ENCODE results near the gene SDF2.

The SDF2 gene

GRCh38 chr17:28615260-28615940 lies 46.3 kb downstream of the SDF2 start:
- no CpG with 5 or more reads among the region's 4 CpGs for WGBS (ENCODE audit: extremely low coverage, insufficient coverage, insufficient read length)
- Histone ChIP-seq H3K9ac (ENCODE audit: low read length) (no peak overlapping the region), H2BK5ac (ENCODE audit: low read depth, low read length, poor library complexity) (no peak overlapping the region), H3K36me3 (ENCODE audit: control insufficient read depth in 1 of 2, insufficient read depth in 2 of 2, low read length in 2 of 2) (peaks cover 54 to 73% of the 10 kb centered on the region in 2 experiments), H2AFZ (ENCODE audit: insufficient read depth, low read length, poor library complexity) (no peak overlapping the region), H3K23ac (ENCODE audit: low read length) (no peak overlapping the region), H3K4ac (ENCODE audit: low read depth, low read length) (no peak overlapping the region), H3K27ac (ENCODE audit: low read depth, low read length) (no peak overlapping the region), H4K12ac (ENCODE audit: low read depth, low read length) (no peak overlapping the region), H3K79me2 (ENCODE audit: control insufficient read depth, insufficient read depth, low read length, poor library complexity) (no peaks in the 10 kb centered on the region), H3K4me1 (ENCODE audit: control insufficient read depth in 1 of 2, insufficient read depth in 2 of 2, low read length in 2 of 2) (no peaks in the 10 kb centered on the region), H4K8ac (ENCODE audit: low read depth, low read length) (no peak overlapping the region), H3K27me3 (ENCODE audit: insufficient read depth, low read length) (no peaks in the 10 kb centered on the region), H3K9me3 (ENCODE audit: insufficient read depth, low read depth, low read length) (no peaks in the 10 kb centered on the region), H2BK120ac (ENCODE audit: insufficient read depth, low read length, poor library complexity) (no peak overlapping the region), H3K79me1 (ENCODE audit: low read length) (no peaks in the 10 kb centered on the region), H3K4me2 (ENCODE audit: low read length) (no peak overlapping the region), H2AK5ac (ENCODE audit: low read length) (no peak overlapping the region), H3K18ac (ENCODE audit: low read length) (no peak overlapping the region), H3K14ac (ENCODE audit: low read length) (no peak overlapping the region), H3K4me3 (ENCODE audit: low read depth, low read length) (no peak overlapping the region), H4K91ac (ENCODE audit: low read depth, low read length) (no peak overlapping the region), H2BK12ac (ENCODE audit: low read length) (no peak overlapping the region)
- no peak for DNase-seq

- H2AK5ac ChIP-seq (ENCODE audit: low read length): no peak within 1 kb of the TSS
- H3K4ac ChIP-seq (ENCODE audit: low read depth, low read length): no peak within 1 kb of the TSS
- peak within 1 kb of the TSS; percentile 9 for H3K4me3 ChIP-seq (ENCODE audit: low read depth, low read length)
- H3K9ac ChIP-seq (ENCODE audit: low read length): no peak within 1 kb of the TSS
- no peaks in the 10 kb centered on the region for H3K79me1 ChIP-seq (ENCODE audit: low read length)
- H4K12ac ChIP-seq (ENCODE audit: low read depth, low read length): no peak within 1 kb of the TSS
- DNase-seq: no peak
- WGBS (ENCODE audit: extremely low coverage, insufficient coverage, insufficient read length): no CpG with 5 or more reads among the region's 5 CpGs
- no peaks in the 10 kb centered on the region for H3K79me2 ChIP-seq (ENCODE audit: control insufficient read depth, insufficient read depth, low read length, poor library complexity)
- H3K14ac ChIP-seq (ENCODE audit: low read length): no peak within 1 kb of the TSS
- no peak within 1 kb of the TSS for H3K4me2 ChIP-seq (ENCODE audit: low read length)
- no peaks in the 10 kb centered on the region for H3K4me1 ChIP-seq (ENCODE audit: control insufficient read depth in 1 of 2, insufficient read depth in 2 of 2, low read length in 2 of 2)
- H4K8ac ChIP-seq (ENCODE audit: low read depth, low read length): no peak within 1 kb of the TSS
- H2BK5ac ChIP-seq (ENCODE audit: low read depth, low read length, poor library complexity): no peak within 1 kb of the TSS
- no peak within 1 kb of the TSS for H4K91ac ChIP-seq (ENCODE audit: low read depth, low read length)
- H3K27ac ChIP-seq (ENCODE audit: low read depth, low read length): no peak within 1 kb of the TSS
- H3K23ac ChIP-seq (ENCODE audit: low read length): no peak within 1 kb of the TSS
- no peak within 1 kb of the TSS for H2AFZ ChIP-seq (ENCODE audit: insufficient read depth, low read length, poor library complexity)
- no peak within 1 kb of the TSS for H2BK120ac ChIP-seq (ENCODE audit: insufficient read depth, low read length, poor library complexity)
- H2BK12ac ChIP-seq (ENCODE audit: low read length): no peak within 1 kb of the TSS
- no peaks in the 10 kb centered on the region for H3K27me3 ChIP-seq (ENCODE audit: insufficient read depth, low read length)
- H3K18ac ChIP-seq (ENCODE audit: low read length): no peak within 1 kb of the TSS
- H3K9me3 ChIP-seq (ENCODE audit: insufficient read depth, low read depth, low read length): no peaks in the 10 kb centered on the region
- peaks cover 47 to 65% of the 10 kb centered on the region in 2 experiments for H3K36me3 ChIP-seq (ENCODE audit: control insufficient read depth in 1 of 2, insufficient read depth in 2 of 2, low read length in 2 of 2)
Measured at GRCh38 chr17:28613931-28614381, 47.8 kb downstream of the SDF2 start, which contains the start of gene RSKR. Gene RSKR (minus strand): TSS chr17:28614185. CDS start chr17:28614161, 24 bp downstream.

- H3K9me3 ChIP-seq (ENCODE audit: insufficient read depth, low read depth, low read length): no peaks in the 10 kb centered on the region
- WGBS (ENCODE audit: extremely low coverage, insufficient coverage, insufficient read length): no CpG with 5 or more reads among the region's 6 CpGs
Measured at GRCh38 chr17:28612936-28613872, 48.5 kb downstream of the SDF2 start.

GRCh38 chr17:28612531-28612930 lies 49.2 kb downstream of the SDF2 start:
- DNase-seq: no peak
- H2AFZ ChIP-seq (ENCODE audit: insufficient read depth, low read length, poor library complexity): no peak overlapping the region
- WGBS (ENCODE audit: extremely low coverage, insufficient coverage, insufficient read length): no CpG with 5 or more reads among the region's 2 CpGs

More at GRCh38 chr17:28612936-28613872, 48.5 kb downstream of the SDF2 start:
- Histone ChIP-seq H4K8ac (ENCODE audit: low read depth, low read length) (no peak overlapping the region), H3K36me3 (ENCODE audit: control insufficient read depth in 1 of 2, insufficient read depth in 2 of 2, low read length in 2 of 2) (peaks cover 43 to 61% of the 10 kb centered on the region in 2 experiments), H3K4ac (ENCODE audit: low read depth, low read length) (no peak overlapping the region), H3K14ac (ENCODE audit: low read length) (no peak overlapping the region), H3K23ac (ENCODE audit: low read length) (no peak overlapping the region), H2BK5ac (ENCODE audit: low read depth, low read length, poor library complexity) (no peak overlapping the region), H4K91ac (ENCODE audit: low read depth, low read length) (no peak overlapping the region), H3K4me2 (ENCODE audit: low read length) (no peak overlapping the region), H3K4me1 (ENCODE audit: control insufficient read depth in 1 of 2, insufficient read depth in 2 of 2, low read length in 2 of 2) (no peaks in the 10 kb centered on the region), H3K27ac (ENCODE audit: low read depth, low read length) (no peak overlapping the region), H3K9ac (ENCODE audit: low read length) (no peak overlapping the region), H3K18ac (ENCODE audit: low read length) (no peak overlapping the region), H4K12ac (ENCODE audit: low read depth, low read length) (no peak overlapping the region), H2BK120ac (ENCODE audit: insufficient read depth, low read length, poor library complexity) (no peak overlapping the region), H3K79me1 (ENCODE audit: low read length) (no peaks in the 10 kb centered on the region), H3K4me3 (ENCODE audit: low read depth, low read length) (no peak overlapping the region), H3K79me2 (ENCODE audit: control insufficient read depth, insufficient read depth, low read length, poor library complexity) (no peaks in the 10 kb centered on the region), H3K27me3 (ENCODE audit: insufficient read depth, low read length) (no peaks in the 10 kb centered on the region), H2AFZ (ENCODE audit: insufficient read depth, low read length, poor library complexity) (no peak overlapping the region), H2AK5ac (ENCODE audit: low read length) (no peak overlapping the region), H2BK12ac (ENCODE audit: low read length) (no peak overlapping the region)
- peak in 1 of 2 donors; percentile 61 for DNase-seq

More at GRCh38 chr17:28612531-28612930, 49.2 kb downstream of the SDF2 start:
- Histone ChIP-seq H3K79me1 (ENCODE audit: low read length) (no peaks in the 10 kb centered on the region), H3K27ac (ENCODE audit: low read depth, low read length) (no peak overlapping the region), H3K4ac (ENCODE audit: low read depth, low read length) (no peak overlapping the region), H4K8ac (ENCODE audit: low read depth, low read length) (no peak overlapping the region), H3K23ac (ENCODE audit: low read length) (no peak overlapping the region), H3K14ac (ENCODE audit: low read length) (no peak overlapping the region), H3K79me2 (ENCODE audit: control insufficient read depth, insufficient read depth, low read length, poor library complexity) (no peaks in the 10 kb centered on the region), H3K36me3 (ENCODE audit: control insufficient read depth in 1 of 2, insufficient read depth in 2 of 2, low read length in 2 of 2) (peaks cover 36 to 57% of the 10 kb centered on the region in 2 experiments), H2BK120ac (ENCODE audit: insufficient read depth, low read length, poor library complexity) (no peak overlapping the region), H3K9ac (ENCODE audit: low read length) (peak overlapping the region; percentile 8), H3K4me3 (ENCODE audit: low read depth, low read length) (peak overlapping the region; percentile 7), H3K4me2 (ENCODE audit: low read length) (no peak overlapping the region), H3K27me3 (ENCODE audit: insufficient read depth, low read length) (no peaks in the 10 kb centered on the region), H3K9me3 (ENCODE audit: insufficient read depth, low read depth, low read length) (no peaks in the 10 kb centered on the region), H2AK5ac (ENCODE audit: low read length) (no peak overlapping the region), H4K12ac (ENCODE audit: low read depth, low read length) (no peak overlapping the region), H3K18ac (ENCODE audit: low read length) (no peak overlapping the region), H2BK12ac (ENCODE audit: low read length) (no peak overlapping the region), H3K4me1 (ENCODE audit: control insufficient read depth in 1 of 2, insufficient read depth in 2 of 2, low read length in 2 of 2) (no peaks in the 10 kb centered on the region), H4K91ac (ENCODE audit: low read depth, low read length) (no peak overlapping the region), H2BK5ac (ENCODE audit: low read depth, low read length, poor library complexity) (no peak overlapping the region)
